ENCODE data around the gene TRAP1.
A peak's percentile ranks its signal among the peaks of the same experiment; 100 is the strongest.

Gene TRAP1

GRCh38 chr16:3706253-3707012 is 10.9 kb downstream of the TRAP1 start:
- DNase-seq = no peak

DNA sequence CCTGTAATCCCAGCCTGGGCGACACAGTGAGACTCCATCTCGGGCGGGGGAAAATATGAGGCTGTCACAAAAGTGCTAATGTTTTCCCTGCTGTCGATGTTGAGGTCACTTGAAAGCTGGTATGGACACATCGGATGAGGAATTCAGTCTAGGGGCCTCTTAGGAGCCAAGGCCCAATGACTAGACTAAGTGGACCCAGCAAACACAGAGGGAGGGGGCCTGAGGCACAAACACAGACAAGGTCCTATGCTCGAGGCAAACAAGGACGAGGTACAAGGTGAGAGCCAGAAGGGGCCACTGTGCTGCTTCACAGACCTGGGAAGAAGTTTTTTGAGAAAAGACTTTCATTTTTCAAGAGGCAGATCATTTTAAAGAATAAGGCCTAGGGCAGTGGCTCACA is 15.2 kb downstream of the TRAP1 start:
- DNase-seq = no peak

DNA sequence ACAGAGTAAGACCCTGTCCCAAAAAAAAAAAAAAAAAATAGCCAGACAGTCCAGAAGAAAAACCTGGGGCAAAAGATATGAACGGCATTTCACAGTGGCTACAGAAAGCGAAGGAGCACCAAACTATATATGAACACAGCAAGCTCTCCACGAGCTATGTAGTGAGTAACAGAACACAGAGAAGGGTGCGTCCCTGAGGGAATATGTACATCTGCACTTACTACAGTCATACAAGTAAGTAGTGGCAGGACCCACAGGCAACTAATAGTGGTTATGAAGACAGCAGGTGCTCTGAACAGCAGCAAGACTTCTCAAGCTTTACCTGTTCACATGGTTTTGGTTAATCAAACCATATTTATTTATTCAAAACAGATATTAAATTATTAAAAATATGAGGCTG is 15.8 kb downstream of the TRAP1 start:
- no peak for DNase-seq

DNA sequence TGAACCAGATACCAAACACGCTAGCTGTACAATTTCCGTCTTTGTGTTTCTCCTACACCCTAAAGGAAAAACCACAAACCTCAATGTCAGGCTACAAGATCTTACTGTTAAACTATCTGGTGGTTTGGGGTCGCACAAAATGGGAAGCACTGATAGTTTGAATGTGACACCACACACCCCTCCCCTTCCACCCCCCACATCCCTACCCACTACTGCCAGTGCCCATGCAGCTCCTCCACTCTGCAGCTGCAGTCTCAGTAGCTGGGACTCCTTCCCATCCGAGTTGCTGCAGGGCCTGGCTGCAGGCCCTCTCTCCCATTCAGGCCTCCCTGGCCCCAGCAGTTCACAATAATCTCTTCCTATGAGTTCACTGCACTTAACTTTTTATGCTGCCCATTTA is 18.4 kb downstream of the TRAP1 start:
- no peak for DNase-seq

- no peak for DNase-seq
These were observed 20.7 kb downstream of the TRAP1 start for GRCh38 chr16:3696425-3697218.

DNA sequence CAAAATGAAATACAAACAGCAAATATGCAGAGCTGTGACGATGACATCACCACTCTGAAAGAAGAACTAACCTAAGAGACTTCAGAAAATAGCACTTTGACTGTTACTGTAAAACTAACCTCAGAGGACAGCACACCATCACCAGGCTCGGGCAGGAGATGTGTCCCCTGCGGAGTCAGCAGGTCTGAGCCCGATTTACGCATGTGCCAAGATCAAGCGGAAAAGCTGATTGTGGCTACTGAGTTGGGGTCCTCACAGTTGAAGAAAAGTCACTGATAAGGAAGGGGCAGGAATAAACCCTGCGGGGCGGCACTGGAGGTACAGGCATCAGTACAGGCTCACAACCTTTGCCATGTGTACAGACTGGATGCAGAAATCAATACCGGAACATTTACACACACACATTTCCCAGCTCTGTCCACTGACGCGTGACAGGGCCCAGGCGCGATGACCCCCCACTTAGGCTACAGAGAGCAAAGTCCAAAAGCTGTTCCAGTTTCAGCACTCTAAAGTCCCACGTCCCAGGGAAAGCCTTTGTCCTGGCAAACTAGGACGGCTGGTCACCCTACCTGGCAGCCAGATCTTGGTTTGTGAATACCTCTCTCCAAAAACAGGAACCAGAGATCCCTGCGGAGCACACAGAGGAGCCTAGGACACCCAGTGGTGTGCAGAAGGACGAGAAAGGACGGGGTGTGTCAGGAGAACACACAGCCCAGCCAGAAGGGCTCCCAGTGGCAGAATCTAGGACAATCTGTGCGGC is 21.5 kb downstream of the TRAP1 start:
- DNase-seq = no peak

DNA sequence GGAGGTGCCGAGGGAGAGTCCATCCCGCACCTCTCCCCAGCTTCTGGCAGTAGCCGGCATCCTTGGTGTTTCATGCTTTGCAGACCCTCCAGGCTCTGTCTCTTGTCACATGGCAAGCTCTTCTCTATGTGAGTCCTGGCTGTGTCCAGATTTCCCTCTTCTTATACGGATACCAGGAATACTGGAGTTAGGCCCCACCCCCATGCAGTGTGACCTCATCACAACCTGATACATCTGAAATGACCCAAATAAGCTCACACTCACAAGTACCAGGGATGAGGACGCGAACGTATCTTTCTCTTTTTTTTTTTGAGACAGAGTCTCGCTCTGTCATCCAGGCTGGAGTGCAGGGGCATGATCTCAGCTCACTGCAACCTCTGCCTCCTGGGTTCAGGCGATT is 23.3 kb downstream of the TRAP1 start:
- no peak for DNase-seq

- DNase-seq = no peak
These were observed 25.6 kb downstream of the TRAP1 start for GRCh38 chr16:3691761-3692160.

DNA sequence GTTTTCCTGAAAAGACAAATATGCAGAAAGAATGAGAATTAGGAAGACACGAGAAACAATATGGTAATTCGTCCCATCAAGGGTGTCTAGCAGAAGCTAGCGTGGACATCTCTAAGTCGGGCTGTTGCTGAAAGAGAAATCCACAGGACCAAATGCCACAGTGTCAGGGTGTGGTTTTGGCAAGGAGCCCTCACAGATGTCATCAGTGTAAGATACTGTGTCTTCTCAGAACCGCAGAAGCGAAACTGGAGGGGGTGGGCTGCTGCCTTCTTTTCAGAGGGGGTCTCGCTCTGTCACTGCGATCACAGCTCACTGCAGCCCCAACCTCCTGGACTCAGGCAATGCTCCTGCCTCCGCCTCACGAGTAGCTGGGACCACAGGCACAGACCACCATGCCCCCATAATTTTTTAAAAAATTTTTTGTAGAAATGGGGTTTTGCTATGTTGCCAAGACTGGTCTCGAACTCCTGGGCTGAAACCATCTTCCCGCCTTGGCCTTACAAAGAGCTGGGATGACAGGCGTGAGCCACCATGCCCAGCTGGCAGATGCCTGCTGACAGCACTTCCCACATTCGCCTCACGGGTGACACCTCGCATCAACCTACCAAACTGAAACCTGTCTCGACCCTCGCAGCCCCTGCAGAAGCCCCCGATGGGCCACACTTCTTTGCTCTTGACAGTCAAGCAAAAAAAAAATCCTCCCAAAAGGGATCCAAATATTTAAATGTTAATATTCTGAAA is 26.2 kb downstream of the TRAP1 start:
- no peak for DNase-seq

GRCh38 chr16:3690470-3690928 is 26.8 kb downstream of the TRAP1 start:
- DNase-seq = peak; percentile 66

- no peak for DNase-seq
These were observed 27.6 kb downstream of the TRAP1 start for GRCh38 chr16:3689731-3690130.

- no peak for DNase-seq
These were observed 29.5 kb downstream of the TRAP1 start for GRCh38 chr16:3687792-3688191.

DNA sequence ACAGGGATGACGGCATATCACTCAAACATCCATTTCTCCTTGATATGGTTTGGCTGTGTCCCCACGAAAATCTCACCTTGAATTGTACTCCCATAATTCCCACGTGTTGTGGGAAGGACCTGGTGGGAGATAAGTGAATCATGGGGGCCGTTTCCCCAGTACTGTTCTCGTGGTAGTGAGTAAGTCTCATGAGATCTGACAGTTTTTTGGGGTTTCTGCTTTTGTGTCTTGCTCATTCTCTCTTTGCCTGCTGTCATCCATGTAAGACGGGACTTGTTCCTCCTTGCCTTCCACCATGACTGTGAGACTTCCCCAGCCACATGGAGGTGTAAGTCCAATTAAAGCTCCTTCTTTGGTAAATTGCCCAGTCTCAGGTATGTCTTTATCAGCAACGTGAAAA is 30.3 kb downstream of the TRAP1 start:
- no peak for DNase-seq

DNA sequence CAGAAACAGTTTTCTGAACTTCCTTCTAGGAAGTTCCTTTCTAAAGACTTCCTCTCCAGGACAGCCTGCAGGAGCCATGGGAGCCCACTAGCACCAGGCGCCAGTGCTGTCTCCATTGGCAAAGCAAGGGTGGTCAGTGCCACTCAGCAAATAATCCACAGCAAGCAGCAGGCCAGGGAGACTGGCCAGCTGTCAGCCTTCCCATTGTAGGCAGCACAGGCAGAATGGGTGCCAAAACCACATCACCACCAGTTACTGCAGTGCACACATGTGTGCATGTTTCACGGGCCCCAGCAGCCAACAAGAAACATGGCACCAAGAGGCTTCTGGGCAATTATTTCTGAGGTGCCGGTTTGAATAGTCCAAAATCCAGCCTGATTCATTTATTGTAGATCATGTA is 36.1 kb downstream of the TRAP1 start:
- DNase-seq = no peak

DNA sequence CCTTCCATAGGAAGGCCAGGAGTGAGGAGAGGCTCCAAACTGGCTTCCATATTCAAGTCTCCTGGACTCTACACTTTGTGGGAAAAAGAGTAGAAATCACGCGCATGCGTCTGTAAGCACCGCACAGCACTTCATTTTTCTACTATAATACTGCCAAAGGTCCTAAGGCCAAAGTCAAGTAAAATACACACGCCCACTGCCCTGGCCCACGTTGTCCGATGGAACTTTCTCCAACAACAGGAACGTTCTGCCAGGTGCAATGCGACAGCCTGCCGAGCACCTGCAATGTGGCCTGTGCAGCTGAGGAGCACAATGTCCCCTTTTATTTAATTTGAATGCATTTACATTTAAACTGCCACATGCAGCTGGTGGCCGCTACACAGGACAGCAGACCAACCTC is 39.3 kb downstream of the TRAP1 start:
- DNase-seq = no peak

GRCh38 chr16:3675601-3676130 is 41.7 kb downstream of the TRAP1 start:
- no peak for DNase-seq

- no peak for DNase-seq
These were observed 42.6 kb downstream of the TRAP1 start for GRCh38 chr16:3674513-3675295.

DNA sequence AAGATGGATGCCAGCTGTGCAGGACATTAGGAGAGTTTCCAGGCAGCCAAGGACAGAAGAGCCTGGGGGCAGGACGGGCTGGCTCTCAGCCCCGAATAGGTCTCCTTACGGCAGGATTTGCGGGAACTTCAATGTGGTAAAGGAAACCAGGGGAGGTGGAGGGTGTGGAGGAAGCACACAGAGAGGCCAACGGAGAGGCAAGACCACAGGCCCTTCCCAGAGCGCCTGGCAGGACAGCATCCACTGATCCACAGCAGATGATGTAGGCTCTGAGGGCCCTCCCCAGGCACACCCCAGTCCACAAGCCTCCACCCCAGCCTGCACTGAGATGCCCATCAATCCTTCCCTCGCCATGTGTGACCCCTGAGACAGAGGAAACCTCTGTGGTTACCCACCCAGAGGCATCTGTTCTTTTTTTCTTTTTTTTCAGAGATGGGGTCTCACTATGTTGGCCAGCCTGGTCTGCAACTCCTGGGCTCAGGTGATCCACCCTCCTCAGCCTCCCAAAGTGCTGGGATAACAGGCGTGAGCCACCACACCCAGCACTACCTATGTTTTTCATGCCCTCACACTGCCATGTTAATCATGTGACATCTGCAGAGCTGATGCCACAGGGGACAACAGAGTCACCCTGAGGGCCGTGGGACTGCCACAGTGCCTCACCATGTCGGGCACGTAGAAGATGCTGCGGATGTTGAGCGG is 43.5 kb downstream of the TRAP1 start:
- no peak for DNase-seq

DNA sequence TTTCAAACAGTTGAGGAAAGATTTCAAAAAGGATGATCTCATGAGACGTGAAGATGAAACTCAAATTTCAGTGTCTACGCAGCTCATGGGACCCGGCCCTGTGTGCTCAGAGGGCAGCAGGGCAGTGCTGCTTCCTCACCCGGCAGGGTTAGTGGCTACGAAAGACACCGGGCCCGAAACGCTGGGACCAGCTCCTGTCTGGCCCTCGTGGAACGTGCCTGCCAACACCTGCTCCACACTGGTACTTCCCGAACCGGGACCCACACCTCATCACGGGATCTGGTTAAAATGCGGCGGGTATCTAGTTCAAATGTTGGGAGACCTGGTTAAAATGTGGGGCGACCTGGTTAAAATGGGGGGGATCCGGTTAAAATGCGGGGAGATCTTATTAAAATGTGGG is 44.1 kb downstream of the TRAP1 start:
- DNase-seq = no peak

DNA sequence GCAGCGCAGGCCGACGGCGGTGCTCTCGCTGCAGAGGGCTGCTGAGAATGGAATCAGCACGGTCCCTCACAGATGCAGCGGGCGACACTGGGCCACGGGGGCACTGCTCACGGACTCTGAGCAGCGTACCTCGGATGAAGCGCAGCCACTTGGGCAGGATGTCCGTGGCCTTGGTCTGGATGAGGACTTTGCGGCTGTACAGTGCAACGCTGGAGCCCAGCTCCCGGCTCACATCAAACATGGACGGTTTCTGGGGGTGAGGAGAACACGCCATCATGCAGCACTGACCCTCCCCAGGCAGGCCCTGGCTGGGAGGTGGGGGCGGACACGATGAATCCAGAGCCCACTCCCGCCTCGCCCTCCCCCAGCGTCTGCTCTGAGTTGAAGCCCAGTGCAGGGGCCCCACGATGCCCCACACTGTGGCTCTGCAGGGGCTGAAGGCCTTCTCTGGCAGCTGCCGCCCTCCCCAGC is 44.7 kb downstream of the TRAP1 start:
- no peak for DNase-seq

GRCh38 chr16:3671424-3671823 is 45.9 kb downstream of the TRAP1 start:
- DNase-seq = no peak

All from COR-L47 (cell line).